Activated naive CD8-positive, alpha-beta T cell (primary cell): Measurements from ENCODE around the gene ACO1.

Experiments used
- H3K27ac Mint-ChIP-seq: one replicate; pipeline ENCODE4 v1.8.0; 2021; ENCODE audit warnings: mixed read lengths
- H3K27me3 Mint-ChIP-seq: one replicate; pipeline ENCODE4 v1.8.0; 2021; ENCODE audit warnings: mixed read lengths
- H3K36me3 Mint-ChIP-seq: one replicate; pipeline ENCODE4 v1.8.0; 2021; ENCODE audit warnings: mixed read lengths
- H3K4me1 Mint-ChIP-seq: one replicate; pipeline ENCODE4 v1.8.0; 2021; ENCODE audit warnings: low read depth, mixed read lengths
- H3K4me3 Mint-ChIP-seq: one replicate; pipeline ENCODE4 v1.8.0; 2021; ENCODE audit warnings: mild to moderate bottlenecking, mixed read lengths
- H3K9me3 Mint-ChIP-seq: one replicate; pipeline ENCODE4 v1.8.0; 2021; ENCODE audit warnings: low read depth, mixed read lengths

The ACO1 gene

GRCh38 chr9:32395510-32396216, 11.2 kb downstream of the ACO1 start:
- no peak overlapping the region for H3K4me3 Mint-ChIP-seq
- H3K27ac Mint-ChIP-seq: no peak overlapping the region
- H3K4me1 Mint-ChIP-seq: peaks cover 2% of the 10 kb centered on the region
- H3K27me3 Mint-ChIP-seq: no peaks in the 10 kb centered on the region
- no peaks in the 10 kb centered on the region for H3K9me3 Mint-ChIP-seq
- peaks cover 5% of the 10 kb centered on the region for H3K36me3 Mint-ChIP-seq

GRCh38 chr9:32398207-32398606, 13.8 kb downstream of the ACO1 start:
- no peaks in the 10 kb centered on the region for H3K27me3 Mint-ChIP-seq
- no peak overlapping the region for H3K27ac Mint-ChIP-seq
- peaks cover 2% of the 10 kb centered on the region for H3K4me1 Mint-ChIP-seq
- peaks cover 7% of the 10 kb centered on the region for H3K36me3 Mint-ChIP-seq
- no peak overlapping the region for H3K4me3 Mint-ChIP-seq
- H3K9me3 Mint-ChIP-seq: no peaks in the 10 kb centered on the region

GRCh38 chr9:32399110-32399815, 14.8 kb downstream of the ACO1 start:
- no peak overlapping the region for H3K4me3 Mint-ChIP-seq
- H3K27ac Mint-ChIP-seq: no peak overlapping the region
- no peaks in the 10 kb centered on the region for H3K9me3 Mint-ChIP-seq
- peaks cover 5% of the 10 kb centered on the region for H3K36me3 Mint-ChIP-seq
- H3K4me1 Mint-ChIP-seq: peaks cover 4% of the 10 kb centered on the region
- no peaks in the 10 kb centered on the region for H3K27me3 Mint-ChIP-seq

- H3K27me3 Mint-ChIP-seq: no peaks in the 10 kb centered on the region
These were observed 17.0 kb downstream of the ACO1 start for GRCh38 chr9:32401488-32401887.

GRCh38 chr9:32403567-32404260, 19.3 kb downstream of the ACO1 start:
- H3K36me3 Mint-ChIP-seq: peaks cover 19% of the 10 kb centered on the region
- no peaks in the 10 kb centered on the region for H3K27me3 Mint-ChIP-seq
- no peak overlapping the region for H3K4me3 Mint-ChIP-seq
- H3K27ac Mint-ChIP-seq: no peak overlapping the region
- no peaks in the 10 kb centered on the region for H3K9me3 Mint-ChIP-seq
- H3K4me1 Mint-ChIP-seq: peaks cover 2% of the 10 kb centered on the region

More at GRCh38 chr9:32401488-32401887, 17.0 kb downstream of the ACO1 start:
- Mint-ChIP-seq H3K4me3 (no peak overlapping the region), H3K4me1 (peaks cover 4% of the 10 kb centered on the region), H3K27ac (no peak overlapping the region), H3K9me3 (no peaks in the 10 kb centered on the region), H3K36me3 (peaks cover 10% of the 10 kb centered on the region)

GRCh38 chr9:32404402-32404801, 20.0 kb downstream of the ACO1 start:
- H3K4me1 Mint-ChIP-seq: peaks cover 2% of the 10 kb centered on the region
- peaks cover 24% of the 10 kb centered on the region for H3K36me3 Mint-ChIP-seq
- no peaks in the 10 kb centered on the region for H3K27me3 Mint-ChIP-seq
- H3K9me3 Mint-ChIP-seq: no peaks in the 10 kb centered on the region
- no peak overlapping the region for H3K27ac Mint-ChIP-seq
- no peak overlapping the region for H3K4me3 Mint-ChIP-seq

GRCh38 chr9:32404856-32405255, 20.4 kb downstream of the ACO1 start:
- Mint-ChIP-seq H3K36me3 (peaks cover 24% of the 10 kb centered on the region), H3K9me3 (no peaks in the 10 kb centered on the region), H3K27me3 (no peaks in the 10 kb centered on the region), H3K4me1 (peaks cover 2% of the 10 kb centered on the region), H3K27ac (no peak overlapping the region), H3K4me3 (no peak overlapping the region)

GRCh38 chr9:32405506-32405905, 21.1 kb downstream of the ACO1 start:
- Mint-ChIP-seq H3K9me3 (no peaks in the 10 kb centered on the region), H3K27ac (no peak overlapping the region)

GRCh38 chr9:32406046-32406445, 21.6 kb downstream of the ACO1 start:
- Mint-ChIP-seq H3K36me3 (peaks cover 22% of the 10 kb centered on the region), H3K27me3 (no peaks in the 10 kb centered on the region), H3K4me1 (peaks cover 2% of the 10 kb centered on the region), H3K4me3 (no peak overlapping the region), H3K9me3 (no peaks in the 10 kb centered on the region), H3K27ac (no peak overlapping the region)

More at GRCh38 chr9:32405506-32405905, 21.1 kb downstream of the ACO1 start:
- Mint-ChIP-seq H3K4me3 (no peak overlapping the region), H3K4me1 (peaks cover 2% of the 10 kb centered on the region), H3K27me3 (no peaks in the 10 kb centered on the region), H3K36me3 (peaks cover 24% of the 10 kb centered on the region)

- H3K4me3 Mint-ChIP-seq: no peak overlapping the region
- no peaks in the 10 kb centered on the region for H3K27me3 Mint-ChIP-seq
- H3K27ac Mint-ChIP-seq: no peak overlapping the region
- H3K4me1 Mint-ChIP-seq: no peaks in the 10 kb centered on the region
- H3K9me3 Mint-ChIP-seq: no peaks in the 10 kb centered on the region
- peaks cover 16% of the 10 kb centered on the region for H3K36me3 Mint-ChIP-seq
These were observed 27.3 kb downstream of the ACO1 start for GRCh38 chr9:32411753-32412152.

GRCh38 chr9:32412440-32412839, 28.0 kb downstream of the ACO1 start:
- Mint-ChIP-seq H3K36me3 (peaks cover 12% of the 10 kb centered on the region), H3K4me1 (no peaks in the 10 kb centered on the region), H3K27me3 (no peaks in the 10 kb centered on the region), H3K9me3 (no peaks in the 10 kb centered on the region), H3K4me3 (no peak overlapping the region), H3K27ac (no peak overlapping the region)

GRCh38 chr9:32413424-32413823, 29.0 kb downstream of the ACO1 start:
- Mint-ChIP-seq H3K4me3 (no peak overlapping the region), H3K4me1 (no peaks in the 10 kb centered on the region), H3K36me3 (peaks cover 14% of the 10 kb centered on the region), H3K27ac (no peak overlapping the region), H3K27me3 (no peaks in the 10 kb centered on the region), H3K9me3 (no peaks in the 10 kb centered on the region)

- Mint-ChIP-seq H3K4me3 (no peak overlapping the region), H3K9me3 (no peaks in the 10 kb centered on the region), H3K27ac (no peak overlapping the region), H3K4me1 (no peaks in the 10 kb centered on the region), H3K27me3 (no peaks in the 10 kb centered on the region), H3K36me3 (peaks cover 10% of the 10 kb centered on the region)
These were observed 30.4 kb downstream of the ACO1 start for GRCh38 chr9:32414856-32415255.

- H3K4me3 Mint-ChIP-seq: no peak overlapping the region
These were observed 35.5 kb downstream of the ACO1 start for GRCh38 chr9:32419921-32420320.

GRCh38 chr9:32422237-32422806, 37.9 kb downstream of the ACO1 start:
- Mint-ChIP-seq H3K27ac (no peak overlapping the region), H3K4me1 (no peaks in the 10 kb centered on the region), H3K36me3 (peaks cover 18% of the 10 kb centered on the region), H3K27me3 (no peaks in the 10 kb centered on the region), H3K9me3 (no peaks in the 10 kb centered on the region), H3K4me3 (no peak overlapping the region)

More at GRCh38 chr9:32419921-32420320, 35.5 kb downstream of the ACO1 start:
- no peak overlapping the region for H3K27ac Mint-ChIP-seq
- H3K9me3 Mint-ChIP-seq: no peaks in the 10 kb centered on the region
- no peaks in the 10 kb centered on the region for H3K27me3 Mint-ChIP-seq
- H3K36me3 Mint-ChIP-seq: peaks cover 17% of the 10 kb centered on the region
- H3K4me1 Mint-ChIP-seq: no peaks in the 10 kb centered on the region
